Measurements from ENCODE around the gene PLA2G4A.
"Not testable (repeated sequence)": the region's sequence is repeated elsewhere in the genome, so short reads cannot be mapped to it uniquely, and the experiment has no call there.

The PLA2G4A gene

GRCh38 chr1:186901631-186902030, 72.9 kb downstream of the PLA2G4A start:
- H3K9ac ChIP-seq (ENCODE audit: low read length) = no peak overlapping the region
- no peak overlapping the region for H3K27ac ChIP-seq (ENCODE audit: low read length)
- H3K36me3 ChIP-seq (ENCODE audit: control insufficient read depth, low read depth, low read length) = no peaks in the 10 kb centered on the region
- H3K4me1 ChIP-seq (ENCODE audit: control insufficient read depth, low read depth, low read length) = peaks cover 3% of the 10 kb centered on the region
- H3K27me3 ChIP-seq (ENCODE audit: control insufficient read depth, insufficient read depth, low read length) = no peaks in the 10 kb centered on the region
- no peak overlapping the region for H3K4me3 ChIP-seq (ENCODE audit: low read length)
- no peaks in the 10 kb centered on the region for H3K9me3 ChIP-seq (ENCODE audit: control insufficient read depth, low read depth, low read length)

- Histone ChIP-seq H3K4me3 (ENCODE audit: low read length) (no peak overlapping the region), H3K9ac (ENCODE audit: low read length) (no peak overlapping the region), H3K27me3 (ENCODE audit: control insufficient read depth, insufficient read depth, low read length) (no peaks in the 10 kb centered on the region), H3K27ac (ENCODE audit: low read length) (no peak overlapping the region), H3K9me3 (ENCODE audit: control insufficient read depth, low read depth, low read length) (no peaks in the 10 kb centered on the region), H3K36me3 (ENCODE audit: control insufficient read depth, low read depth, low read length) (no peaks in the 10 kb centered on the region), H3K4me1 (ENCODE audit: control insufficient read depth, low read depth, low read length) (peaks cover 3% of the 10 kb centered on the region)
Measured at GRCh38 chr1:186903374-186904136, 74.8 kb downstream of the PLA2G4A start.

GRCh38 chr1:186904361-186904760, 75.6 kb downstream of the PLA2G4A start:
- no peaks in the 10 kb centered on the region for H3K36me3 ChIP-seq (ENCODE audit: control insufficient read depth, low read depth, low read length)
- peaks cover 3% of the 10 kb centered on the region for H3K4me1 ChIP-seq (ENCODE audit: control insufficient read depth, low read depth, low read length)
- no peaks in the 10 kb centered on the region for H3K27me3 ChIP-seq (ENCODE audit: control insufficient read depth, insufficient read depth, low read length)
- no peak overlapping the region for H3K9ac ChIP-seq (ENCODE audit: low read length)
- H3K4me3 ChIP-seq (ENCODE audit: low read length) = no peak overlapping the region
- no peaks in the 10 kb centered on the region for H3K9me3 ChIP-seq (ENCODE audit: control insufficient read depth, low read depth, low read length)
- H3K27ac ChIP-seq (ENCODE audit: low read length) = no peak overlapping the region

GRCh38 chr1:186905561-186905960, 76.8 kb downstream of the PLA2G4A start:
- Histone ChIP-seq H3K27me3 (ENCODE audit: control insufficient read depth, insufficient read depth, low read length) (no peaks in the 10 kb centered on the region), H3K4me1 (ENCODE audit: control insufficient read depth, low read depth, low read length) (peaks cover 3% of the 10 kb centered on the region), H3K4me3 (ENCODE audit: low read length) (no peak overlapping the region), H3K27ac (ENCODE audit: low read length) (no peak overlapping the region), H3K9me3 (ENCODE audit: control insufficient read depth, low read depth, low read length) (no peaks in the 10 kb centered on the region), H3K9ac (ENCODE audit: low read length) (no peak overlapping the region), H3K36me3 (ENCODE audit: control insufficient read depth, low read depth, low read length) (no peaks in the 10 kb centered on the region)

- Histone ChIP-seq H3K27me3 (ENCODE audit: control insufficient read depth, insufficient read depth, low read length) (no peaks in the 10 kb centered on the region), H3K27ac (ENCODE audit: low read length) (no peak overlapping the region), H3K9me3 (ENCODE audit: control insufficient read depth, low read depth, low read length) (no peaks in the 10 kb centered on the region), H3K4me3 (ENCODE audit: low read length) (no peak overlapping the region), H3K4me1 (ENCODE audit: control insufficient read depth, low read depth, low read length) (no peaks in the 10 kb centered on the region), H3K36me3 (ENCODE audit: control insufficient read depth, low read depth, low read length) (no peaks in the 10 kb centered on the region), H3K9ac (ENCODE audit: low read length) (no peak overlapping the region)
Measured at GRCh38 chr1:186915555-186915954, 86.8 kb downstream of the PLA2G4A start.

- H3K27me3 ChIP-seq (ENCODE audit: control insufficient read depth, insufficient read depth, low read length); H3K4me1 ChIP-seq (ENCODE audit: control insufficient read depth, low read depth, low read length); H3K36me3 ChIP-seq (ENCODE audit: control insufficient read depth, low read depth, low read length); H3K9me3 ChIP-seq (ENCODE audit: control insufficient read depth, low read depth, low read length); H3K9ac ChIP-seq (ENCODE audit: low read length); H3K4me3 ChIP-seq (ENCODE audit: low read length); H3K27ac ChIP-seq (ENCODE audit: low read length): not testable (repeated sequence)
Measured at GRCh38 chr1:186917106-186917786, 88.5 kb downstream of the PLA2G4A start.

- not testable (repeated sequence) for H3K4me3 ChIP-seq (ENCODE audit: low read length); H3K36me3 ChIP-seq (ENCODE audit: control insufficient read depth, low read depth, low read length); H3K4me1 ChIP-seq (ENCODE audit: control insufficient read depth, low read depth, low read length); H3K27ac ChIP-seq (ENCODE audit: low read length); H3K9ac ChIP-seq (ENCODE audit: low read length); H3K9me3 ChIP-seq (ENCODE audit: control insufficient read depth, low read depth, low read length); H3K27me3 ChIP-seq (ENCODE audit: control insufficient read depth, insufficient read depth, low read length)
Measured at GRCh38 chr1:186921386-186921785, 92.6 kb downstream of the PLA2G4A start.

GRCh38 chr1:186922814-186923213, 94.1 kb downstream of the PLA2G4A start:
- not testable (repeated sequence) for H3K9ac ChIP-seq (ENCODE audit: low read length); H3K27me3 ChIP-seq (ENCODE audit: control insufficient read depth, insufficient read depth, low read length); H3K27ac ChIP-seq (ENCODE audit: low read length); H3K4me3 ChIP-seq (ENCODE audit: low read length); H3K36me3 ChIP-seq (ENCODE audit: control insufficient read depth, low read depth, low read length); H3K9me3 ChIP-seq (ENCODE audit: control insufficient read depth, low read depth, low read length); H3K4me1 ChIP-seq (ENCODE audit: control insufficient read depth, low read depth, low read length)

- no peaks in the 10 kb centered on the region for H3K27me3 ChIP-seq (ENCODE audit: control insufficient read depth, insufficient read depth, low read length)
- H3K9me3 ChIP-seq (ENCODE audit: control insufficient read depth, low read depth, low read length) = no peaks in the 10 kb centered on the region
- H3K4me1 ChIP-seq (ENCODE audit: control insufficient read depth, low read depth, low read length) = no peaks in the 10 kb centered on the region
- H3K9ac ChIP-seq (ENCODE audit: low read length) = no peak overlapping the region
- no peaks in the 10 kb centered on the region for H3K36me3 ChIP-seq (ENCODE audit: control insufficient read depth, low read depth, low read length)
- no peak overlapping the region for H3K4me3 ChIP-seq (ENCODE audit: low read length)
- H3K27ac ChIP-seq (ENCODE audit: low read length) = no peak overlapping the region
Measured at GRCh38 chr1:186923486-186923885, 94.7 kb downstream of the PLA2G4A start.

- no peaks in the 10 kb centered on the region for H3K9me3 ChIP-seq (ENCODE audit: control insufficient read depth, low read depth, low read length)
- no peak overlapping the region for H3K27ac ChIP-seq (ENCODE audit: low read length)
- no peaks in the 10 kb centered on the region for H3K27me3 ChIP-seq (ENCODE audit: control insufficient read depth, insufficient read depth, low read length)
- no peaks in the 10 kb centered on the region for H3K36me3 ChIP-seq (ENCODE audit: control insufficient read depth, low read depth, low read length)
- no peaks in the 10 kb centered on the region for H3K4me1 ChIP-seq (ENCODE audit: control insufficient read depth, low read depth, low read length)
- H3K4me3 ChIP-seq (ENCODE audit: low read length) = no peak overlapping the region
- H3K9ac ChIP-seq (ENCODE audit: low read length) = no peak overlapping the region
Measured at GRCh38 chr1:186925881-186926669, 97.3 kb downstream of the PLA2G4A start.

GRCh38 chr1:186927884-186928283, 99.1 kb downstream of the PLA2G4A start:
- H3K9me3 ChIP-seq (ENCODE audit: control insufficient read depth, low read depth, low read length) = no peaks in the 10 kb centered on the region
- H3K27ac ChIP-seq (ENCODE audit: low read length) = no peak overlapping the region
- no peak overlapping the region for H3K4me3 ChIP-seq (ENCODE audit: low read length)
- no peaks in the 10 kb centered on the region for H3K4me1 ChIP-seq (ENCODE audit: control insufficient read depth, low read depth, low read length)
- H3K36me3 ChIP-seq (ENCODE audit: control insufficient read depth, low read depth, low read length) = no peaks in the 10 kb centered on the region
- H3K27me3 ChIP-seq (ENCODE audit: control insufficient read depth, insufficient read depth, low read length) = no peaks in the 10 kb centered on the region
- no peak overlapping the region for H3K9ac ChIP-seq (ENCODE audit: low read length)

Data from iPS-18a (cell line).